Measurements from ENCODE around the gene UCN3. TPM values are rescaled to one million over a fixed set of nuclear protein-coding genes. Genes with fewer than 3 reads are reported as not detected.
"Not testable (repeated sequence)": the region's sequence is repeated elsewhere in the genome, so short reads cannot be mapped to it uniquely, and the experiment has no call there.

The UCN3 gene
- total RNA-seq, 1 donor from 2014 or later = 1.2 TPM

DNA sequence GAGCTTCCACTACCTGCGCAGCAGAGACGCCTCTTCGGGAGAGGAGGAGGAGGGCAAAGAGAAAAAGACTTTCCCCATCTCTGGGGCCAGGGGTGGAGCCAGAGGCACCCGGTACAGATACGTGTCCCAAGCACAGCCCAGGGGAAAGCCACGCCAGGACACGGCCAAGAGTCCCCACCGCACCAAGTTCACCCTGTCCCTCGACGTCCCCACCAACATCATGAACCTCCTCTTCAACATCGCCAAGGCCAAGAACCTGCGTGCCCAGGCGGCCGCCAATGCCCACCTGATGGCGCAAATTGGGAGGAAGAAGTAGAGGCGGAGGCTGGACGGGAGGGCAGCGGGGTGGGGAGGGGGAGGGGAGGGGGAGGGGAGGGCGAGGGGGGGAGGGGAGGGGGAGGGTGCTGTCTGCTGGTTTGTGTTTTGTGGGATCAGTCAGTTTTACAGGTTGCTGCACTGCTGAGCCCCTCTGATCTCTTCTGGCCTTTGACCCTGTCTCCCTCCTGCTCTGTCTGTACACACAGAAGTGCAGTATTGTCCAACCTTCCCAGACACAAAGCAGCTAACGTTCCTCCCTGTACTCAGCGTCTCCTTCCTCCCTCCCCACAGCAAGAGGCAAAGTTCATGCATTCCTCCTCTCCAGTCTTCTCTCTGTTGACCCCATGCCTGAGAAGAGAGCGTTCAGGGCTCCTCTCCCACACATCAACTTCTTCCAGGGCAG, 9.3 kb downstream of the UCN3 start:
- no peak overlapping the region for H3K27ac Mint-ChIP-seq
- DNase-seq (ENCODE audit: extremely low spot score, unreplicated experiment) = no peak
- peaks cover 6% of the 10 kb centered on the region for H3K9me3 Mint-ChIP-seq
- no peak overlapping the region for H3K4me3 Mint-ChIP-seq
- TF ChIP-seq, protein P1, sequence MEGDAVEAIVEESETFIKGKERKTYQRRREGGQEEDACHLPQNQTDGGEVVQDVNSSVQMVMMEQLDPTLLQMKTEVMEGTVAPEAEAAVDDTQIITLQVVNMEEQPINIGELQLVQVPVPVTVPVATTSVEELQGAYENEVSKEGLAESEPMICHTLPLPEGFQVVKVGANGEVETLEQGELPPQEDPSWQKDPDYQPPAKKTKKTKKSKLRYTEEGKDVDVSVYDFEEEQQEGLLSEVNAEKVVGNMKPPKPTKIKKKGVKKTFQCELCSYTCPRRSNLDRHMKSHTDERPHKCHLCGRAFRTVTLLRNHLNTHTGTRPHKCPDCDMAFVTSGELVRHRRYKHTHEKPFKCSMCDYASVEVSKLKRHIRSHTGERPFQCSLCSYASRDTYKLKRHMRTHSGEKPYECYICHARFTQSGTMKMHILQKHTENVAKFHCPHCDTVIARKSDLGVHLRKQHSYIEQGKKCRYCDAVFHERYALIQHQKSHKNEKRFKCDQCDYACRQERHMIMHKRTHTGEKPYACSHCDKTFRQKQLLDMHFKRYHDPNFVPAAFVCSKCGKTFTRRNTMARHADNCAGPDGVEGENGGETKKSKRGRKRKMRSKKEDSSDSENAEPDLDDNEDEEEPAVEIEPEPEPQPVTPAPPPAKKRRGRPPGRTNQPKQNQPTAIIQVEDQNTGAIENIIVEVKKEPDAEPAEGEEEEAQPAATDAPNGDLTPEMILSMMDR (conservative IDR thresholded peaks at IDR 0.05) = no peak
- no peaks in the 10 kb centered on the region for H3K27me3 Mint-ChIP-seq
- peaks cover 4% of the 10 kb centered on the region for H3K36me3 Mint-ChIP-seq
- H3K4me1 Mint-ChIP-seq (ENCODE audit: unreplicated experiment) = no peaks in the 10 kb centered on the region

DNA sequence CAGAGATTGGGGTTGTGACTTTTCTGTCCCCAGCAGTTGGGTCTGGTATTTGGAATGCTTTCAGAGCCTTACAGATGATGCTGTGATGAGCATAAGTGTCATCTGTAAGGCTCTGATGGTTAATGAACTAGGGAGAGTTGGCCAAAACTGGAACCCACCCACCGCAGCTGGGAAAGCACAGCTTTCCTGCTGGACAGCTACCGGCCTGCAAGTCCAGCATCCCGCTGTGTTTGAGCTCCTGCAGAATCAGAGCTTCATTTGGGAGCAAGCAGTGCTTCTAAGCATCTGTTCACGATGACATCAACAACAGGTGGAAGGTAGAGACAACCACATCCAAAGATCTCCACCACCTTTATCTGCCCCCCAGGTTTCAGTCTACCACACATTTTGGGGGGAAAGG, 11.7 kb downstream of the UCN3 start:
- Mint-ChIP-seq H3K4me3 (no peak overlapping the region), H3K4me1 (ENCODE audit: unreplicated experiment) (no peaks in the 10 kb centered on the region), H3K27me3 (no peaks in the 10 kb centered on the region), H3K27ac (no peak overlapping the region), H3K36me3 (no peaks in the 10 kb centered on the region), H3K9me3 (no peaks in the 10 kb centered on the region)
- TF ChIP-seq, protein P1 (conservative IDR thresholded peaks at IDR 0.05) = no peak
- no peak for DNase-seq (ENCODE audit: extremely low spot score, unreplicated experiment)

DNA sequence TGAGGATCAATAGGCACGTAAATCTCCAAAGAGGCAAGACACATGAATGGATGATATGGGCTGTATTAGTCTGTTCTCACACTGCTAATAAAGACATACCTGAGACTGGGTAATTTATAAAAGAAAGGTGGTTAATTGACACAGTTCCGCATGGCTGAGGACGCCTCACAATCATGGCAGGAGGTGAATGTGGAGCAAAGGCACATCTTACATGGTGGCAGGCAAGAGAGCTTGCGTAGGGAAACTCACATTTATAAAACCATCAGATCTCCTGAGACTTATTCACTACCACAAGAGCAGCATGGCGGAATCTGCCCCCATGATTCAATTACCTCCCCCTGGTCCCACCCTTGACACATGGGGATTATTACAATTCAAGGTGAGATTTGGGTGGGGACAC, 14.4 kb downstream of the UCN3 start:
- not testable (repeated sequence) for H3K9me3 Mint-ChIP-seq; DNase-seq (ENCODE audit: extremely low spot score, unreplicated experiment); H3K36me3 Mint-ChIP-seq; H3K4me3 Mint-ChIP-seq; H3K27me3 Mint-ChIP-seq; H3K4me1 Mint-ChIP-seq (ENCODE audit: unreplicated experiment); H3K27ac Mint-ChIP-seq

DNA sequence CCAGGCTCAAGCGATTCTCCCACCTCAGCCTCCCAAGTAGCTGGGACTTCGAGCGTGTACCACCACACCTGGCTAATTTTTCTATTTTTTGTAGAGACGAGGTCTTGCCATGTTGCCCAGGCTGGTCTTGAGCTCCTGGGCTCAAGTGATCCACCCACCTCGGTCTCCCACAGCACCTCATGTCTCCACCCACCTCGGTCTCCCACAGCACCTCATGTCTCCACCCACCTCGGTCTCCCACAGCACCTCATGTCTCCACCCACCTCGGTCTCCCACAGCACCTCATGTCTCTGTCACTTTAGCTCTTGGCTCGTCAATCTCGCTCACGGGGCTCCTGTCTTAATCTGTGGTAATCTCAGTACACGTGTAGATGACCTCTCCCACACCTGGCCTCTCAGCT, 15.6 kb downstream of the UCN3 start:
- H3K9me3 Mint-ChIP-seq; H3K27ac Mint-ChIP-seq; H3K4me1 Mint-ChIP-seq (ENCODE audit: unreplicated experiment); H3K4me3 Mint-ChIP-seq; H3K36me3 Mint-ChIP-seq; DNase-seq (ENCODE audit: extremely low spot score, unreplicated experiment); H3K27me3 Mint-ChIP-seq: not testable (repeated sequence)

DNA sequence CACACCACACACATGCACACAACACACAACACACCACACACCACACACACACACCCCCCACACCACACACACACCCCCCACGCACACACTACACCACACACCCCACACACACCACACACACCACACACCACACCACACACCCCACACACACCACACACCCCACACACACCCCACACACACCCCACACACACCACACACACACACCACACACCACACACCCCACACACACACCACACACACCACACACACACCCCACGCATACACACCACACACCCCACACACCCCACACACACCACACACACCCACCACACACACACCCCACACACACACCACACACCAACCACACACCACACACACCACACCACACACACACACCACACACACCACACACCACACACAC, 16.4 kb downstream of the UCN3 start:
- H3K4me3 Mint-ChIP-seq = no peak overlapping the region
- TF ChIP-seq, protein P1 (conservative IDR thresholded peaks at IDR 0.05) = no peak

DNA sequence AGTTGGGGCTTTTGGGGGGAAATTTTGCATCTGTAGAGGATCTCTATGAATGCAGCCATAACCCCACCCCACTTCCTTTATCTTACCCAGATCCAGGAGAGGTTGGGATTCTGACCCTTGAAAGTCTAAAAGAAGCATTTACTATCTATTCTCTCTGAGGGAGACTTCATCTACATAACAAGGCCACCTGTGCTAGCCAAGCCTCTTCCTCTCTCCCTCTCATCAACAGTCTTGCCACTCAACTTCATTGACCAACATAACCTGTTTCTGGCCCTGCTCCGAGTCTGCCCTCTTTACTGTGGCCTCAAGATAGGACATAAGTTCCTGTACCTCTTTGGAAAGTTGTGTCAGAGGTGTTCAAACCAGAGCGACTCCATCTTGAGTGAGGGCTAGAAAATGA, 20.5 kb downstream of the UCN3 start:
- Mint-ChIP-seq H3K4me1 (ENCODE audit: unreplicated experiment) (no peaks in the 10 kb centered on the region), H3K36me3 (no peaks in the 10 kb centered on the region), H3K27ac (no peak overlapping the region), H3K27me3 (no peaks in the 10 kb centered on the region), H3K9me3 (peaks cover 4% of the 10 kb centered on the region), H3K4me3 (no peak overlapping the region)
- DNase-seq (ENCODE audit: extremely low spot score, unreplicated experiment) = no peak
- TF ChIP-seq, protein P1 (conservative IDR thresholded peaks at IDR 0.05) = no peak

More for the DNA sequence above, 16.4 kb downstream of the UCN3 start:
- no peak for DNase-seq (ENCODE audit: extremely low spot score, unreplicated experiment)
- H3K9me3 Mint-ChIP-seq = no peaks in the 10 kb centered on the region
- H3K27ac Mint-ChIP-seq = no peak overlapping the region
- H3K27me3 Mint-ChIP-seq = no peaks in the 10 kb centered on the region
- H3K4me1 Mint-ChIP-seq (ENCODE audit: unreplicated experiment) = no peaks in the 10 kb centered on the region
- H3K36me3 Mint-ChIP-seq = no peaks in the 10 kb centered on the region

DNA sequence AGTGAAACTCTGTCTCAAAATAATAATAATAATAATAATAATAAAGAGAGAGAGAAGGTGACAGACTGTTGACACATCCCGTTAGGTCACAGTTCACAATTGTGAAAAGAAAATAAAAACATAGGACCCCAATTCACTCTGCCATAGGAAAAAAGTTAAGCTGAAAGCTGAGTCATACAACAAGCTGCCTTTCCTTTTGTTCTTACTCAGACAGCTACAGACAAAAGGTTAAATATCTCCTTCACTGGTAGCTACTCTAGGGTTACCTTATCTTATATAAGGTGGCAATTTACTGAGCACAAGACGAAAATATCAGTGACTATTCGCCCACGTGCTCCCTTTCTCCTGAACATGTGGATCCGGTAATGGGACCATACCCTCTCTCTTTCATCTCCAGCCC, 22.4 kb downstream of the UCN3 start:
- Mint-ChIP-seq H3K4me3 (no peak overlapping the region), H3K36me3 (peaks cover 4% of the 10 kb centered on the region)

More for the DNA sequence above, 22.4 kb downstream of the UCN3 start:
- Mint-ChIP-seq H3K4me1 (ENCODE audit: unreplicated experiment) (no peaks in the 10 kb centered on the region), H3K27me3 (no peaks in the 10 kb centered on the region), H3K27ac (no peak overlapping the region), H3K9me3 (peaks cover 18% of the 10 kb centered on the region)
- DNase-seq (ENCODE audit: extremely low spot score, unreplicated experiment) = no peak
- TF ChIP-seq, protein P1 (conservative IDR thresholded peaks at IDR 0.05) = no peak

All from type B pancreatic cell (in vitro differentiated cells).